HG03196 (cell line): ENCODE results near the gene GJA9.
"Not testable (repeated sequence)": the region's sequence is repeated elsewhere in the genome, so short reads cannot be mapped to it uniquely, and the experiment has no call there.

Experiments
- ATAC-seq: cut with Tn5 transposase; IDR thresholded peaks from one replicate; pipeline ENCODE4 v1.9.1; 2021; ENCODE audit not compliant: unreplicated experiment

GJA9 gene

DNA sequence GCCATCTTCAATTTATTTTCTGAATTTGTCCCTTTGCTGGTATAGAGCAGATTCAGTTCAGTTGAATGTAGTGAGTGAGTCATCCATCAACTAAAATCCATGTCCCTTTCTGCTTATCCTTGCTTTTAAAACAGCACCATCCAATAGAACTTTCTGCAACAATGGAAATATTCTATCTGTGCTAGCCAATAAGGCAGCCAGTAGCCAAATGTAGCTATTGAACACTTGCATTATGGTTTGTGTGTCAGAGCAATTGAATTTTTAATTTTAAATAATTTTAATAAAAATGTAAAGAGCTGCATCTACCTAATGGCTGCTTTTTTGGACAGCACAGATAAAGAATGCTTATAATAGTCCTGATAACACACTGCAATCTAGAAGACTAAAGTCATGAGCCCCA, at the start of gene GJA9:
TSS of gene GJA9 (minus strand) at position 101 of the 400 bp plus-strand sequence. CDS start 5,489 bp downstream, outside the sequence.
- no peak for ATAC-seq

DNA sequence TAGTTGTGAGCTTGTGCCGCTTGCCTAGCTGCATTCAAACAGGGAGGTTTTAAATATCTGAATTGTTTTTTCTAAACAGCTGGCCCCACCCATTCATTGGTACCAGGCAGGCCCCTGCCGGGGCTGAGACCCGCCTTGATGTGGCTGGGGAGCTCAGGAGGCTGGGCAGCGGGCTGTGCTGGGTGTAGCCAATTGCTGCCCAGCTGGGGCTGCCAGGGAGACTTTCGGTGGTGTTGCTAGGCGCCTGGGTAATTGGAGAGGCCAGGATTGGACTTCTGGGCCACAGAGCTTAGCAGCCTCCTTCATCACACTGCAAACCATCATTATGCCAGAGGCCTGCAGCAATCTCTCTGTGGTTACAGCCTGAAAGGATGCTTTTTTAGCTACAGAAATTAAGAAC, 48.1 kb upstream of the GJA9 start:
- no peak for ATAC-seq

GRCh38 chr1:38929054-38929453, 47.7 kb upstream of the GJA9 start:
- no peak for ATAC-seq

DNA sequence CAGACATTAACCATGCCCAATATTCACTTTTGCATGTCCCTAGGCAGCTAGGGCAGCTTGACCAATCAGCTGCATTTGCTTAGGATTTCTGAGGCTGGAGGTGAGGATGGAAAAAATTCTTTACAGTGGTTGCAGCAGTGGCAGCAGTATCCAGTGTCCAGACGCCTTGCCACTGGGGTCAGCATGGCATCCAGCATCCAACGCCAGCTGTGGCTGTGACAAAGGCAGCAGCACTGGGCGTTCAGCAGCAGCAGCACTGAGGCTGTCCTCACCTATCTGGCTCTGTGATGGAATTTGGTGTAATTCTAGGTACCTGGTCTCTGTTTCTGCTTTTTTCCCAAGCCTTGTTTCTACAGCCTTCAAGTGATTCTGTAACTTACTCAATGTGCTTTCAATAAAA, 44.7 kb upstream of the GJA9 start:
- ATAC-seq: no peak

DNA sequence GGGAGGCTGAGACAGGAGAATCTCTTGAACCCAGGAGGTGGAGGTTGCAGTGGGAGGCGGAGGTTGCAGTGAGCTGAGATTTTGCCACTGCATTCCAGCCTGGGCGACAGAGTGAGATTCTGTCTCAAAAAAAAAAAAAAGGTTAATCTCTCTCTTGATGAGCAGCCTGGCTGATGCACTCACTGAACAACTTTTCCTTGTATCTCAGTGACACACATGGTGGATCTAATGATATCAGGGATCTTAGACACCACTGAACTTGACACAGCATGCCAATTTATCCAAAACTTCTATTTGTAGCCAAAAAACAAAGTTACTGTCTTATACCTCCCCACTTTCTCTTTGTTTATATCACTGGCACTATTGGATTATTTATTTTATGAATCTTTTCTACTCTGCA, 44.0 kb upstream of the GJA9 start:
- no peak for ATAC-seq

DNA sequence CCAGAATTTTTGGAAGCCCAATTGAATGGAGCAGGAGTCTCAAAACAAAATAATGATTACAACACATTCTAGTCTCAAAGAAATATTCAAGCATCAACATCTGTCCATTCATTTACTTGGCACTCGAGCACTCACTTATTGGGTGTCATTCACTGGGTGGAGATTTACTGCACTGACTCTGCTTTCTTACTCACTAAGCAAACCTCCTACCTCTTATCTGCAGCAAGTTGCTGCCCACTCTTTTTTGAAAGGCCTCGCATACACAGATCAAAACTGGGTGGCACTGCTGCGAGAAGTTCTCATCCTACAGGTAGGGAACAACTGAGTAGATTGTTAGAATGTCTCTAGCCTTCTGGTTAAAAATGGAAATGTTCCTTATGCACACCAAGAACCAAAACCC, 42.2 kb upstream of the GJA9 start:
- no peak for ATAC-seq

DNA sequence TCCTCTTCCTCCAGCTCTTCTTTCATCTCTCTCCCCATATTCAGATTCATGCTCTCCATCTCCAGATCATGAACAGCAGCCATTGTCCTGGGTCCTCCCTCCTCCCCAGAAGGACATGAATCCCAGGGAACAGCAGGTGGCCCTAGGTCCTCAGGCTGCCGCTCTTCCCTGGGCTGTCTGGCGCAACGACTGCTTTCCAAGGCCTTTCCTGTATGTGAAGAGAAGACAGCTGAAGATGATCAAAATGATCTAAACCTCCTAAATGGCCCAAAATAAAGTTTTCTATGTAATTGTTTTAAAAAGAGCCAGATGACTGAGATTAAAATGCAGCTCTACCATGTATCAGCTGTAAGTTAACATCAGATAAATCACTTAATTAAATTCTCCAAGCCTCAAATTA, 37.7 kb upstream of the GJA9 start:
- no peak for ATAC-seq

DNA sequence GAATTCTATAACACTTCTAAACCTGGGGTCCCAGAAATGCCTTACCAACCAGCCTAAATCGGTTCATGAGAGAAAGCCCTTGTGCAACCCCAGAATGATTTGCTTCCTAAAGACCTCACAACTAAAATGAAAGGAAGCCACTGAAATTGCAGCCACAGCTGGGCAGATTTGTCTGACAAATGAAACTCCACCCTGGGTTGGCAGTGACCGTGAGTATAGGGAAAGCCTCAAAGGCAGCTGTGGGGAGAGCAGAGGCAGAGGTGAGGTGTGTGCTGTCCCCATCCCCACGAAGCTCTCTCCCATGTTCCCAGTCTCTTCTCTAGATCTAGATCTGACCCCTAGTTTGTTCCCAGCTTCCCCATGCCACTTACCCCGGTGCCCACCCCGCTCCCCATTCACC, 37.2 kb upstream of the GJA9 start:
- ATAC-seq: no peak

DNA sequence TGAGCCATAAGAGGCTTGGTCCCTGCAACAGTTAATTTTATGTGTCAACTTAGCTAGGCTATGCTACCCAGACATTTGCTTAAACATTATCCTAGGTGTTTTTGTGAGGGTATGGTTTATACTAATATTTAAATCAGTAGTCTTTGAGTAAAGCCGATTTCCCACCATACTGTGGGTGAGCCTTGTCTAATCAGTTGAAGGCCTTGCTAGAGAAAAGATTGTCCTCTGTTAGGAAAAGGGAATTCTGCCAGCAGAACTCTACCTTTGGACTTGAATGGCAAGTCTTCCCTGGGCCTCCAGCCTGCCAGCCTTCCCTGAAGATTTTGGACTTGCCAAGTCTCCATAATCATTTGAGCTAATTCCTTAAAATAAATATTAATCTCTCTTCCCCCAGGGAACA, 36.4 kb upstream of the GJA9 start:
- ATAC-seq: no peak

- ATAC-seq: no peak
Measured at GRCh38 chr1:38917337-38917736, 36.0 kb upstream of the GJA9 start.

GRCh38 chr1:38915352-38915948, 34.1 kb upstream of the GJA9 start:
- no peak for ATAC-seq

- ATAC-seq: not testable (repeated sequence)
Measured at GRCh38 chr1:38914908-38915307, 33.5 kb upstream of the GJA9 start.

DNA sequence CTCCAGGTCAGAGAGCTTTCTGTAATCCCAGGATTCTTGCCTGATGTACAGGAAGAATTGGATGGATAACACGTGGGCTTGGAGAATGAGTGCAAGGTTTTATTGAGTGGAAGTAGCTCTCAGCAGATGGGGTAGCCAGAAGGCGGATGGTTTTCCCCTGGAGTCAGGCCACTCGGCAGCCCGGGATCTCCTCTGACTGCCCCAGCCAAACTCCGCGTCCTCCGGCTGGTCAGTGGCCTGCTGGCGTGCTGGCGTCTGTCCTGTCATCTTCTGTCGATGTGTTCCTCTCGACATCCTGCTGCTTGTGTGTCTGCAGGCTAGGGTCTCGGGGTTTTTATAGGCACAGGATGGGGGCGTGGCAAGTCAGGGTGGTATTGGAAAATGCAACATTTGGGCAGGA, 27.4 kb upstream of the GJA9 start:
- no peak for ATAC-seq

- ATAC-seq: no peak
Measured at GRCh38 chr1:38905985-38906384, 24.6 kb upstream of the GJA9 start.

DNA sequence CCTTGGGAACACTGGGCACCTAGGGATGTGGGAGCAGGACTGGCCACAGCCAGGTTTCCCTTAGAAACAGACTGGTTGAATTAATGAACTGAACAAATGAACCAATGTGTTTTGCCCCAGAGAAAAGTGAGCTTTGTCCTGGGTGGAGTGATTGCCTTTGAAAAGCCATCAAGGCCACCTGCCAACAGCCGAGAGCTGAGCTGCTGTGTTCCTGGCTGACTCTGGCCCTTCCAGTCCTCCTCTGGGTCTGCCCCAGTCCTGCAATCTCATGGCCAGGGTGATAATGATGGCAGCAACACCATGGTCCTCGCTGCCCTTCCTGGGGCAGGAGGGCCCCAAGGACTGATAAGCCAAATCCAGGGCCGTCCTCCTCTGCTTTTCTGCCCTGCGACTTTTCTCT, 18.2 kb upstream of the GJA9 start:
- ATAC-seq: no peak

- no peak for ATAC-seq
Measured at GRCh38 chr1:38898653-38899230, 17.4 kb upstream of the GJA9 start.

DNA sequence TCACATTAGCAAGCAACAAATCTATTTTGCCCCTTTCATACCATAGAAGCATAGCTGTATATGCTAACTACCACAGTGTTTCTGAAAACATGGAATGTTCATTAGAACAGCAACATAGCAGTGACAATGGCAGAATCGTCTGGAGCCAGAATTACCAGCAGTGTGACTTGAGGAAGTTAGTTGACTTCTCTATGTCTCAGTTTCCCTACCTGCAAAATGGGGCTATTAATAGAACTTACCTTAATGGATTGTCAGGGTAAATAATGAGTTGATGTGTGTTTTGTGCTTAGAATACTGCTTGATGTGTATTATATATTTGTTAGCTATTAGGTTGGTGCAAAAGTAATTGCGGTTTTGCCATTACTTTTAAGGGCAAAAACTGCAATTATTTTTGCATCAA, 14.8 kb upstream of the GJA9 start:
- no peak for ATAC-seq

DNA sequence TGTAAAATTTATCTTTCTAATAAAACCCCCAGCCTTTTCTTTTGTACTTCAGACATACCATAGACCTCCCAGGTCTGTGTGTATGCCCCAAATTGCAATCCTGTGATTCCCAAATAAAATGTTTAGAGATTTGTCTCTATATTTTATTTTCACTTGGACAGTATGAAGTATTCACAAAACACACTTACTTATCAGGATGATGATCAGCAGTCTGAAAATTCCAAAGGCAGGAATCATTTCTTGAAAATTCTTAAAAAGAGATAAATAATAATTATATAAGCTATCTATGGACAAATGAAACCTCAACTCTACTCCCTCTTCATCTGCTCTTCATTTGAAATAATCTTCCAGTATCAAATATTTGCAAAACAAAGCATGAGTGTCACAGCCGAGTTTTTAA, 11.6 kb upstream of the GJA9 start:
- ATAC-seq: no peak

DNA sequence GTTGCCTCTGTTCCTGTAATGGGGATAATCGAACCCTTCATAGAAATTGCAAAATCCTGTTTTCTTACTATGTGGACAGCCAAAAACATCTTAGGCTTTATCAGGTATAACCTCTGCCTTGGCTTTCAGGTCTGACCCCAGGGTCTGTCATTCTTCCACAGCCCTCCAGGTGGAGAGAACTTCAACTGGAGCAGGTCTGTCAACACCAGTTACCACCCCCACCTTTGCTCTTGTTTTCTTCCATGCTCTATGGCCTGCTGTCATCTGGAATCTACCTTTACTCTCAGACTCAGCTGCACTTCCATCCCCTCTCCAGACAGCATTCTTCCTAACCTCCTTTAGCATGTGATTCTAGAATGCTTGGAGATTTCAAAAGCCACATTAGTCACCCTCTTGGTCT, 10.4 kb upstream of the GJA9 start:
- no peak for ATAC-seq

GRCh38 chr1:38889589-38889988, 8.2 kb upstream of the GJA9 start:
- ATAC-seq: no peak

GRCh38 chr1:38888423-38889333, 7.3 kb upstream of the GJA9 start:
- ATAC-seq: no peak

GRCh38 chr1:38885092-38885491, 3.7 kb upstream of the GJA9 start:
- no peak for ATAC-seq
